WTC11 (cell line): ENCODE data around the gene ANKZF1.

Experiments
- CTCF ChIP-seq: fragments of 200-600 bp; IDR thresholded peaks from 2 replicates; pipeline ENCODE4 v1.8.0; 2022; ENCODE audit warnings: antibody characterized with exemption
- NR3C1 ChIP-seq: sonication (generic); formaldehyde crosslinking; conservative IDR thresholded peaks from 2 replicates; pipeline ENCODE4 v1.8.1; 2023; ENCODE audit warnings: low read depth, mild to moderate bottlenecking, missing genetic modification reagents
- ZNF532 ChIP-seq: fragments of 250-450 bp; sonication (Bioruptor Pico); IDR thresholded peaks from 2 replicates; pipeline ENCODE4 v1.9.0; 2021; ENCODE audit warnings: mild to moderate bottlenecking, borderline replicate concordance

DNA sequence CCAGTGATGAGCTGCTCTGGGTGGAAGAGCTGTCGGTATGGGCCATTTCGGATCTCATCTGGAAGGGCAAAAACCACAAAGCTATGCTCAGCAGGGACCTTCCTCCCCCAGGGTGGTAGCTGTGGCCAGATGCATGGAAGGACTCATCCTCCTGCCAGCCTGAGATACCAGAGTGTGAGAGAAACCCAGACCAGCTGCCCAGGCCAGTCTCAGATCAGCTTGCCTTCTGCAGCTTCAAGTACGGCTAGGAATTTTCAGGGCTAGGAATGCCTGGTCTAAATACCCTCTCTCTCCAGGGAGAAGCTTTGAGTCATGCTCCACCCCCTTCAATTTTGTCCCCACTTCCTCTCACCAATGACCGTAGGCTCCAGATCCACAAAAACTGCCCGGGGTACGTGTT is 22.1 kb downstream of the ANKZF1 start:
- TF ChIP-seq NR3C1 (CRISPR knock-in tag) (no peak), ZNF532 (no peak), CTCF (no peak)
